IgD-negative memory B cell (primary cell): ENCODE data around the gene FGF12. TPM values are rescaled to one million over a fixed set of nuclear protein-coding genes. Genes with fewer than 3 reads are reported as not detected.

Experiments
- H3K27ac Mint-ChIP-seq, 3 donors: one replicate each; pipeline ENCODE4 v1.8.0; 2020 to 2022; ENCODE audit warnings: mild to moderate bottlenecking in 3 of 3, mixed read lengths in 3 of 3, moderate library complexity in 1 of 3
- H3K27me3 Mint-ChIP-seq: one replicate; pipeline ENCODE4 v1.8.0; 2021; ENCODE audit warnings: mixed read lengths
- H3K36me3 Mint-ChIP-seq: one replicate; pipeline ENCODE4 v1.8.0; 2020; ENCODE audit warnings: mild to moderate bottlenecking, mixed read lengths
- H3K4me1 Mint-ChIP-seq, 3 donors: one replicate each; pipeline ENCODE4 v1.8.0; 2020 to 2022; ENCODE audit warnings: mixed read lengths in 3 of 3, mild to moderate bottlenecking in 1 of 3
- H3K4me3 Mint-ChIP-seq, 4 donors: one replicate each; pipeline ENCODE4 v1.8.0; 2020 to 2022; ENCODE audit warnings: mild to moderate bottlenecking in 4 of 4, mixed read lengths in 4 of 4, moderate library complexity in 3 of 4
- H3K9me3 Mint-ChIP-seq, 3 donors: one replicate each; pipeline ENCODE4 v1.8.0; 2020 to 2021; ENCODE audit warnings: mixed read lengths in 3 of 3, mild to moderate bottlenecking in 1 of 3
- polyA plus RNA-seq: library from polyadenylated mRNA; unstranded; fragments of 300-500 nt; fragmentation: Illumina TruSeq; gene quantifications from one replicate; pipeline ENCODE4 v1.2.3, GENCODE V29; 2021

Gene FGF12
- polyA plus RNA-seq, 1 donor from 2014 or later = 0.38 TPM

- Mint-ChIP-seq H3K4me3 (no peak overlapping the region), H3K9me3 (no peaks in the 10 kb centered on the region)
Observed at GRCh38 chr3:192303235-192303634, 424.1 kb downstream of the FGF12 start.

GRCh38 chr3:192302721-192303120 is 424.6 kb downstream of the FGF12 start:
- no peak overlapping the region for H3K4me3 Mint-ChIP-seq
- no peaks in the 10 kb centered on the region for H3K36me3 Mint-ChIP-seq
- H3K27me3 Mint-ChIP-seq = peaks cover 5% of the 10 kb centered on the region
- H3K27ac Mint-ChIP-seq = no peak overlapping the region
- H3K4me1 Mint-ChIP-seq = no peaks in the 10 kb centered on the region
- H3K9me3 Mint-ChIP-seq = no peaks in the 10 kb centered on the region

More at GRCh38 chr3:192303235-192303634, 424.1 kb downstream of the FGF12 start:
- no peaks in the 10 kb centered on the region for H3K4me1 Mint-ChIP-seq
- H3K27ac Mint-ChIP-seq = no peak overlapping the region
- peaks cover 5% of the 10 kb centered on the region for H3K27me3 Mint-ChIP-seq
- H3K36me3 Mint-ChIP-seq = no peaks in the 10 kb centered on the region

GRCh38 chr3:192299921-192300320 is 427.4 kb downstream of the FGF12 start:
- H3K4me1 Mint-ChIP-seq = no peaks in the 10 kb centered on the region
- H3K4me3 Mint-ChIP-seq = no peak overlapping the region
- peaks cover 5% of the 10 kb centered on the region for H3K27me3 Mint-ChIP-seq
- H3K27ac Mint-ChIP-seq = no peak overlapping the region
- no peaks in the 10 kb centered on the region for H3K36me3 Mint-ChIP-seq
- H3K9me3 Mint-ChIP-seq = no peaks in the 10 kb centered on the region

- no peaks in the 10 kb centered on the region for H3K4me1 Mint-ChIP-seq
- H3K4me3 Mint-ChIP-seq = no peak overlapping the region
- H3K9me3 Mint-ChIP-seq = peaks cover 0 to 6% (median 2%) of the 10 kb centered on the region in 3 donors
- H3K27ac Mint-ChIP-seq = no peak overlapping the region
- H3K27me3 Mint-ChIP-seq = peaks cover 7% of the 10 kb centered on the region
- no peaks in the 10 kb centered on the region for H3K36me3 Mint-ChIP-seq
Observed at GRCh38 chr3:192296845-192297244, 430.5 kb downstream of the FGF12 start.

- H3K27me3 Mint-ChIP-seq = peaks cover 1% of the 10 kb centered on the region
- no peak overlapping the region for H3K4me3 Mint-ChIP-seq
- no peaks in the 10 kb centered on the region for H3K4me1 Mint-ChIP-seq
- no peak overlapping the region for H3K27ac Mint-ChIP-seq
- no peaks in the 10 kb centered on the region for H3K36me3 Mint-ChIP-seq
- H3K9me3 Mint-ChIP-seq = no peaks in the 10 kb centered on the region
Observed at GRCh38 chr3:192284443-192285072, 442.8 kb downstream of the FGF12 start.

GRCh38 chr3:192281207-192281880 is 446.0 kb downstream of the FGF12 start:
- Mint-ChIP-seq H3K27ac (no peak overlapping the region), H3K36me3 (no peaks in the 10 kb centered on the region), H3K4me3 (no peak overlapping the region), H3K9me3 (no peaks in the 10 kb centered on the region), H3K27me3 (peaks cover 1% of the 10 kb centered on the region), H3K4me1 (peaks cover 0 to 1% (median 0%) of the 10 kb centered on the region in 3 donors)

GRCh38 chr3:192279664-192280063 is 447.7 kb downstream of the FGF12 start:
- Mint-ChIP-seq H3K4me3 (no peak overlapping the region), H3K27ac (no peak overlapping the region), H3K36me3 (no peaks in the 10 kb centered on the region), H3K27me3 (peaks cover 1% of the 10 kb centered on the region), H3K9me3 (no peaks in the 10 kb centered on the region), H3K4me1 (peaks cover 0 to 1% (median 0%) of the 10 kb centered on the region in 3 donors)

GRCh38 chr3:192277477-192277876 is 449.9 kb downstream of the FGF12 start:
- Mint-ChIP-seq H3K27ac (no peak overlapping the region), H3K4me3 (no peak overlapping the region), H3K4me1 (peaks cover 0 to 1% (median 0%) of the 10 kb centered on the region in 3 donors), H3K9me3 (no peaks in the 10 kb centered on the region), H3K27me3 (peaks cover 1% of the 10 kb centered on the region), H3K36me3 (no peaks in the 10 kb centered on the region)

GRCh38 chr3:192275741-192276355 is 451.5 kb downstream of the FGF12 start:
- no peaks in the 10 kb centered on the region for H3K9me3 Mint-ChIP-seq
- no peaks in the 10 kb centered on the region for H3K36me3 Mint-ChIP-seq
- H3K27me3 Mint-ChIP-seq = no peaks in the 10 kb centered on the region
- peak overlapping the region in 1 of 3 donors; percentile 14 for H3K27ac Mint-ChIP-seq
- H3K4me1 Mint-ChIP-seq = peaks cover 0 to 1% (median 0%) of the 10 kb centered on the region in 3 donors
- no peak overlapping the region for H3K4me3 Mint-ChIP-seq

- Mint-ChIP-seq H3K27me3 (no peaks in the 10 kb centered on the region), H3K36me3 (no peaks in the 10 kb centered on the region), H3K4me3 (no peak overlapping the region), H3K9me3 (no peaks in the 10 kb centered on the region), H3K27ac (no peak overlapping the region), H3K4me1 (no peaks in the 10 kb centered on the region)
Observed at GRCh38 chr3:192273697-192274010, 453.7 kb downstream of the FGF12 start.

GRCh38 chr3:192273001-192273696 is 454.2 kb downstream of the FGF12 start:
- no peak overlapping the region for H3K4me3 Mint-ChIP-seq
- no peaks in the 10 kb centered on the region for H3K27me3 Mint-ChIP-seq
- H3K4me1 Mint-ChIP-seq = no peaks in the 10 kb centered on the region

GRCh38 chr3:192262001-192262400 is 465.3 kb downstream of the FGF12 start:
- Mint-ChIP-seq H3K4me1 (no peaks in the 10 kb centered on the region), H3K27me3 (no peaks in the 10 kb centered on the region), H3K36me3 (no peaks in the 10 kb centered on the region), H3K9me3 (no peaks in the 10 kb centered on the region), H3K4me3 (no peak overlapping the region), H3K27ac (no peak overlapping the region)

More at GRCh38 chr3:192273001-192273696, 454.2 kb downstream of the FGF12 start:
- Mint-ChIP-seq H3K9me3 (no peaks in the 10 kb centered on the region), H3K27ac (no peak overlapping the region), H3K36me3 (no peaks in the 10 kb centered on the region)

GRCh38 chr3:192261135-192261534 is 466.2 kb downstream of the FGF12 start:
- H3K36me3 Mint-ChIP-seq = no peaks in the 10 kb centered on the region
- no peaks in the 10 kb centered on the region for H3K9me3 Mint-ChIP-seq

GRCh38 chr3:192260116-192261010 is 467.0 kb downstream of the FGF12 start:
- no peaks in the 10 kb centered on the region for H3K9me3 Mint-ChIP-seq
- no peaks in the 10 kb centered on the region for H3K36me3 Mint-ChIP-seq
- H3K27me3 Mint-ChIP-seq = no peaks in the 10 kb centered on the region
- no peak overlapping the region for H3K4me3 Mint-ChIP-seq
- no peaks in the 10 kb centered on the region for H3K4me1 Mint-ChIP-seq
- H3K27ac Mint-ChIP-seq = no peak overlapping the region

More at GRCh38 chr3:192261135-192261534, 466.2 kb downstream of the FGF12 start:
- Mint-ChIP-seq H3K4me1 (no peaks in the 10 kb centered on the region), H3K27ac (no peak overlapping the region), H3K27me3 (no peaks in the 10 kb centered on the region), H3K4me3 (no peak overlapping the region)
